HG03342 (cell line): Measurements from ENCODE around the gene ABCG5.
A peak's percentile ranks its signal among the peaks of the same experiment; 100 is the strongest.

Experiments used
- ATAC-seq: cut with Tn5 transposase; IDR thresholded peaks from one replicate; pipeline ENCODE4 v1.9.1; 2021; ENCODE audit warnings: mild to moderate bottlenecking, moderate library complexity; ENCODE audit not compliant: unreplicated experiment

Gene ABCG5

GRCh38 chr2:43810888-43811287 lies 27.8 kb downstream of the ABCG5 start:
- ATAC-seq = no peak

GRCh38 chr2:43810452-43810851 lies 28.2 kb downstream of the ABCG5 start:
- ATAC-seq = no peak

- no peak for ATAC-seq
These were observed 32.0 kb downstream of the ABCG5 start for GRCh38 chr2:43806719-43807031.

- ATAC-seq = no peak
These were observed 35.5 kb downstream of the ABCG5 start for GRCh38 chr2:43803113-43803512.

GRCh38 chr2:43802135-43802534 lies 36.5 kb downstream of the ABCG5 start:
- no peak for ATAC-seq

- ATAC-seq = no peak
These were observed 37.7 kb downstream of the ABCG5 start for GRCh38 chr2:43800894-43801293.

- ATAC-seq = no peak
These were observed 40.3 kb downstream of the ABCG5 start for GRCh38 chr2:43798300-43798699.

- ATAC-seq = no peak
These were observed 42.4 kb downstream of the ABCG5 start for GRCh38 chr2:43796206-43796605.

GRCh38 chr2:43794956-43795355 lies 43.7 kb downstream of the ABCG5 start:
- no peak for ATAC-seq

GRCh38 chr2:43792653-43793052 lies 46.0 kb downstream of the ABCG5 start:
- no peak for ATAC-seq

GRCh38 chr2:43791035-43791765 lies 47.4 kb downstream of the ABCG5 start:
- no peak for ATAC-seq

- no peak for ATAC-seq
These were observed 48.5 kb downstream of the ABCG5 start for GRCh38 chr2:43790147-43790546.

GRCh38 chr2:43788646-43789045 lies 50.0 kb downstream of the ABCG5 start:
- no peak for ATAC-seq

- ATAC-seq = no peak
These were observed 50.7 kb downstream of the ABCG5 start for GRCh38 chr2:43787895-43788294.

- ATAC-seq = no peak
These were observed 60.4 kb downstream of the ABCG5 start for GRCh38 chr2:43778233-43778632.

- ATAC-seq = no peak
These were observed 61.2 kb downstream of the ABCG5 start for GRCh38 chr2:43777306-43777926.

- no peak for ATAC-seq
These were observed 62.3 kb downstream of the ABCG5 start for GRCh38 chr2:43776324-43776723.

- ATAC-seq = no peak
These were observed 64.0 kb downstream of the ABCG5 start for GRCh38 chr2:43774617-43775016.

- peak; percentile 99 for ATAC-seq
These were observed 64.6 kb downstream of the ABCG5 start, which contains the start of gene DYNC2LI1 for GRCh38 chr2:43773876-43774613. DYNC2LI1 (plus strand) TSS chr2:43774039; CDS start chr2:43774139, 100 bp downstream.

GRCh38 chr2:43766006-43766405 lies 72.6 kb downstream of the ABCG5 start:
- ATAC-seq = no peak

- ATAC-seq = no peak
These were observed 74.4 kb downstream of the ABCG5 start for GRCh38 chr2:43764086-43764705.

- no peak for ATAC-seq
These were observed 75.5 kb downstream of the ABCG5 start for GRCh38 chr2:43763091-43763490.
